Measurements from ENCODE around the gene CEMIP2. TPM values are rescaled to one million over a fixed set of nuclear protein-coding genes. Genes with fewer than 3 reads are reported as not detected.

The CEMIP2 gene
- polyA plus RNA-seq, 1 of the 3 experiments (the other 2 are of a cell fraction) = 39.8 TPM

- Histone ChIP-seq H3K9me2 (no peaks in the 10 kb centered on the region), H3K4me2 (no peak overlapping the region), H3K27me3 (ENCODE audit: insufficient read depth) (no peaks in the 10 kb centered on the region), H3K27ac (ENCODE audit: low read depth in 2 of 2, low read length in 1 of 2) (no peak overlapping the region), H3K4me1 (ENCODE audit: control insufficient read depth in 1 of 2, insufficient read depth in 2 of 2, low read depth in 1 of 2, low read length in 1 of 2) (peaks cover 0 to 4% of the 10 kb centered on the region in 2 experiments; a peak in 1 of 4 replicates), H4K20me1 (ENCODE audit: insufficient read depth) (no peaks in the 10 kb centered on the region), H2AFZ (ENCODE audit: low read depth) (no peak overlapping the region), H3K4me3 (ENCODE audit: low read depth in 2 of 2, low read length in 1 of 2) (no peak overlapping the region), H3F3A (replicated peaks; ENCODE audit: insufficient read depth) (peaks cover 12% of the 10 kb centered on the region), H3K9ac (no peak overlapping the region), H3K36me3 (replicated peaks in 1 of 2; ENCODE audit: control insufficient read depth in 1 of 2, insufficient read depth in 2 of 2, low read length in 1 of 2) (no peaks in the 10 kb centered on the region), H3K9me3 (no peaks in the 10 kb centered on the region), H3K79me2 (ENCODE audit: insufficient read depth) (peaks cover 45% of the 10 kb centered on the region)
- CTCF ChIA-PET = interaction anchor here (0.6 kb wide), 1 partner anchor 189 kb away, joined by 3 read pairs; no protein-coding TSS in a partner anchor
- POLR2A ChIA-PET = no interaction called here
- 40% methylated on average over 3 of the region's 3 CpGs for WGBS (ENCODE audit: low lambda C conversion rate)
- no peak for TF ChIP-seq TCF12 (IDR thresholded peaks at IDR 0.05)
- TF ChIP-seq RAD21 (IDR thresholded peaks at IDR 0.05; ENCODE audit: low read length) = no peak
- TF ChIP-seq YY1 (IDR thresholded peaks at IDR 0.05; ENCODE audit: low read depth) = no peak
- TF ChIP-seq, protein P1, sequence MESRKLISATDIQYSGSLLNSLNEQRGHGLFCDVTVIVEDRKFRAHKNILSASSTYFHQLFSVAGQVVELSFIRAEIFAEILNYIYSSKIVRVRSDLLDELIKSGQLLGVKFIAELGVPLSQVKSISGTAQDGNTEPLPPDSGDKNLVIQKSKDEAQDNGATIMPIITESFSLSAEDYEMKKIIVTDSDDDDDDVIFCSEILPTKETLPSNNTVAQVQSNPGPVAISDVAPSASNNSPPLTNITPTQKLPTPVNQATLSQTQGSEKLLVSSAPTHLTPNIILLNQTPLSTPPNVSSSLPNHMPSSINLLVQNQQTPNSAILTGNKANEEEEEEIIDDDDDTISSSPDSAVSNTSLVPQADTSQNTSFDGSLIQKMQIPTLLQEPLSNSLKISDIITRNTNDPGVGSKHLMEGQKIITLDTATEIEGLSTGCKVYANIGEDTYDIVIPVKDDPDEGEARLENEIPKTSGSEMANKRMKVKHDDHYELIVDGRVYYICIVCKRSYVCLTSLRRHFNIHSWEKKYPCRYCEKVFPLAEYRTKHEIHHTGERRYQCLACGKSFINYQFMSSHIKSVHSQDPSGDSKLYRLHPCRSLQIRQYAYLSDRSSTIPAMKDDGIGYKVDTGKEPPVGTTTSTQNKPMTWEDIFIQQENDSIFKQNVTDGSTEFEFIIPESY (IDR thresholded peaks at IDR 0.05; ENCODE audit: borderline replicate concordance, low read depth) = no peak
- no peak for TF ChIP-seq PBX3 (IDR thresholded peaks at IDR 0.05)
- no peak for TF ChIP-seq CTCF (IDR thresholded peaks at IDR 0.05)
- no peak for TF ChIP-seq RXRA (IDR thresholded peaks at IDR 0.05; ENCODE audit: borderline replicate concordance, low read depth)
- no peak for TF ChIP-seq ELF1 (IDR thresholded peaks at IDR 0.05)
- TF ChIP-seq MXI1 (IDR thresholded peaks at IDR 0.05; ENCODE audit: low read depth, low read length) = no peak
- DNase-seq = no peak
These were observed 15.4 kb downstream of the CEMIP2 start for GRCh38 chr9:71752928-71753327.

GRCh38 chr9:71752352-71752751, 16.0 kb downstream of the CEMIP2 start:
- Histone ChIP-seq H3K4me1 (ENCODE audit: control insufficient read depth in 1 of 2, insufficient read depth in 2 of 2, low read depth in 1 of 2, low read length in 1 of 2) (peaks cover 0 to 4% of the 10 kb centered on the region in 2 experiments; a peak in 1 of 4 replicates), H3K27ac (ENCODE audit: low read depth in 2 of 2, low read length in 1 of 2) (no peak overlapping the region), H3K79me2 (ENCODE audit: insufficient read depth) (peaks cover 39% of the 10 kb centered on the region), H3K4me3 (ENCODE audit: low read depth in 2 of 2, low read length in 1 of 2) (no peak overlapping the region), H3K36me3 (replicated peaks in 1 of 2; ENCODE audit: control insufficient read depth in 1 of 2, insufficient read depth in 2 of 2, low read length in 1 of 2) (no peaks in the 10 kb centered on the region), H3K4me2 (no peak overlapping the region), H3F3A (replicated peaks; ENCODE audit: insufficient read depth) (peaks cover 17% of the 10 kb centered on the region), H3K27me3 (ENCODE audit: insufficient read depth) (no peaks in the 10 kb centered on the region), H3K9me2 (no peaks in the 10 kb centered on the region), H3K9ac (no peak overlapping the region), H3K9me3 (no peaks in the 10 kb centered on the region), H2AFZ (ENCODE audit: low read depth) (no peak overlapping the region), H4K20me1 (ENCODE audit: insufficient read depth) (no peaks in the 10 kb centered on the region)
- TF ChIP-seq, protein P1 (IDR thresholded peaks at IDR 0.05; ENCODE audit: borderline replicate concordance, low read depth) = no peak
- TF ChIP-seq GATA2 (CRISPR knock-in tag; IDR thresholded peaks at IDR 0.05) (no peak), MXI1 (IDR thresholded peaks at IDR 0.05; ENCODE audit: low read depth, low read length) (no peak), CHD2 (IDR thresholded peaks at IDR 0.05; ENCODE audit: low read length, partially characterized antibody) (no peak), REST (IDR thresholded peaks at IDR 0.05; ENCODE audit: low read depth, low read length) (no peak), NFIC (IDR thresholded peaks at IDR 0.05; ENCODE audit: borderline replicate concordance) (no peak), GABPA (IDR thresholded peaks at IDR 0.05; ENCODE audit: low read depth) (no peak), SIN3A (IDR thresholded peaks at IDR 0.05; ENCODE audit: borderline replicate concordance, low read depth, low read length) (no peak), JUND (IDR thresholded peaks at IDR 0.05) (no peak)
- TF ChIP-seq, protein P2, sequence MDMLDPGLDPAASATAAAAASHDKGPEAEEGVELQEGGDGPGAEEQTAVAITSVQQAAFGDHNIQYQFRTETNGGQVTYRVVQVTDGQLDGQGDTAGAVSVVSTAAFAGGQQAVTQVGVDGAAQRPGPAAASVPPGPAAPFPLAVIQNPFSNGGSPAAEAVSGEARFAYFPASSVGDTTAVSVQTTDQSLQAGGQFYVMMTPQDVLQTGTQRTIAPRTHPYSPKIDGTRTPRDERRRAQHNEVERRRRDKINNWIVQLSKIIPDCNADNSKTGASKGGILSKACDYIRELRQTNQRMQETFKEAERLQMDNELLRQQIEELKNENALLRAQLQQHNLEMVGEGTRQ (IDR thresholded peaks at IDR 0.05; ENCODE audit: borderline replicate concordance, low read depth, low read length) = no peak
- no peak for DNase-seq
- ChIA-PET CTCF (no interaction called here), POLR2A (no interaction called here)
- 41% methylated on average over 1 of the region's 1 CpG for WGBS (ENCODE audit: low lambda C conversion rate)
